ENCODE results near the gene CEP104. TPM values are rescaled to one million over a fixed set of nuclear protein-coding genes. Genes with fewer than 3 reads are reported as not detected.

CEP104 gene
- total and polyA plus RNA-seq, 9 of the 15 experiments (the other 6 are each of a cell fraction or from before 2014, with no cell fraction given) = 11.2 to 63.4 (median 42.6) TPM

GRCh38 chr1:3827813-3828307, 29.2 kb downstream of the CEP104 start:
- Histone ChIP-seq H3K27ac (ENCODE audit: extremely low read depth, low read depth, low read length) (no peak overlapping the region), H3K9me1 (ENCODE audit: control insufficient read depth, insufficient read depth, low read length) (no peaks in the 10 kb centered on the region), H3K9me3 (replicated peaks; ENCODE audit: control insufficient read depth, insufficient read depth, low read depth, low read length) (no peaks in the 10 kb centered on the region), H3K9ac (ENCODE audit: insufficient read depth in 1 of 2, low read depth in 2 of 2, low read length in 2 of 2) (peak overlapping the region in 1 of 2 experiments; percentile 18; a peak in 1 of 4 replicates), H3K36me3 (ENCODE audit: control insufficient read depth, insufficient read depth, low read length) (peaks cover 85% of the 10 kb centered on the region), H3K79me2 (ENCODE audit: control insufficient read depth, insufficient read depth, low read length) (no peaks in the 10 kb centered on the region), H4K20me1 (replicated peaks; ENCODE audit: control insufficient read depth, insufficient read depth, low read length) (no peaks in the 10 kb centered on the region), H3K27me3 (ENCODE audit: control insufficient read depth in 2 of 2, insufficient read depth in 2 of 2, low read length in 2 of 2) (no peaks in the 10 kb centered on the region), H2AFZ (ENCODE audit: low read depth, low read length) (no peak overlapping the region), H3K4me2 (ENCODE audit: insufficient read depth, low read length) (no peak overlapping the region), H3K4me1 (replicated peaks in 1 of 2; ENCODE audit: control insufficient read depth in 2 of 2, insufficient read depth in 2 of 2, low read length in 2 of 2) (peaks cover 1 to 11% of the 10 kb centered on the region in 2 experiments; a peak in 4 of 5 replicates), H3K4me3 (no peak overlapping the region)
- ATAC-seq (no peak; the same call in 2 of the 3 replicates), FAIRE-seq (no peak), DNase-seq (ENCODE audit: extremely low read depth in 1 of 4, low spot score in 3 of 4) (no peak)
- intact Hi-C loops (cut with micrococcal nuclease) = no loop called here
- in situ Hi-C loops (cut with MboI) = no loop called here
- BruUV-seq (replicated peaks) = no TSS peak
- ChIA-PET POLR2A (interaction anchor here (1.0 to 1.8 kb wide), 2 partner anchors 10 to 73 kb away, joined by 3 read pairs; no protein-coding TSS in a partner anchor), CTCF (ENCODE audit: low intra/inter-chr PET ratio) (interaction anchor here (0.6 kb wide), 1 partner anchor 206 kb away, joined by 5 read pairs; no protein-coding TSS in a partner anchor)
- TF ChIP-seq MAZ (CRISPR knock-in tag; conservative IDR thresholded peaks at IDR 0.05 in 1 of 2, IDR thresholded peaks at IDR 0.05 in 1 of 2) (no peak), CTCF (IDR thresholded peaks at IDR 0.05 in 2 of 3, conservative IDR thresholded peaks at IDR 0.05 in 1 of 3; ENCODE audit: insufficient read depth in 2 of 3, low read depth in 1 of 3, low read length in 3 of 3) (0 out of 6 replicates have a peak, but pooled peaks of 1 of the 3 experiments have one; percentile 7), AFF1 (IDR thresholded peaks at IDR 0.05; ENCODE audit: low read depth in 1 of 2, partially characterized antibody in 2 of 2) (no peak), ZNF197 (CRISPR knock-in tag; IDR thresholded peaks at IDR 0.05; ENCODE audit: low read depth) (no peak), PKNOX1 (IDR thresholded peaks at IDR 0.05) (no peak), POLR2G (IDR thresholded peaks at IDR 0.05; ENCODE audit: low read depth, low read length) (peak; percentile 40; the same call in 1 of the 2 replicates), ZNF79 (CRISPR knock-in tag; IDR thresholded peaks at IDR 0.05; ENCODE audit: low read depth) (no peak)
- 92% methylated on average over 14 of the region's 14 CpGs for WGBS (ENCODE audit: insufficient coverage, low coverage, missing lambda C conversion rate)
